Body of pancreas (tissue), 4 donors: ENCODE results near the gene UPF3A. TPM values are rescaled to one million over a fixed set of nuclear protein-coding genes. Genes with fewer than 3 reads are reported as not detected.
A peak's percentile ranks its signal among the peaks of the same experiment; 100 is the strongest.

ENCODE experiments used
- ATAC-seq: fragments of 150-250 bp; one replicate; pipeline ENCODE4 v1.9.1; 2016
- DNase-seq, 4 donors: peaks; one replicate each; pipeline ENCODE4 v3.0.0-alpha.2; 2019
- H3K27ac ChIP-seq, 4 donors: fragments of 200-600 bp; sonication (generic); 1 replicate in 3 of 4; 2 replicates in 1 of 4; pipeline versions ENCODE4 v1.5.1 to v1.6.1; 2016 to 2019; ENCODE audit warnings: mild to moderate bottlenecking in 1 of 4, mixed read lengths in 1 of 4, moderate library complexity in 1 of 4
- H3K27me3 ChIP-seq, 2 donors: fragments of 200-600 bp; sonication (generic); one replicate each; pipeline ENCODE4 v1.6.0; 2016; ENCODE audit warnings: mild to moderate bottlenecking in 1 of 2
- H3K36me3 ChIP-seq, 2 donors: fragments of 200-600 bp; sonication (generic); replicated peaks in 1 of 2; 2 replicates each; pipeline ENCODE4 v1.5.1; 2016; ENCODE audit warnings: low read depth in 2 of 2; ENCODE audit not compliant: insufficient read depth in 1 of 2
- H3K4me1 ChIP-seq: fragments of 200-600 bp; sonication (generic); one replicate; pipeline ENCODE4 v1.6.0; 2016
- H3K4me3 ChIP-seq, 2 donors: fragments of 200-600 bp; sonication (generic); 1 replicate in 1 of 2; 2 replicates in 1 of 2; pipeline ENCODE4 v1.5.1; 2016 to 2019
- H3K9me3 ChIP-seq, 3 donors: fragments of 200-600 bp; sonication (generic); 1 replicate in 2 of 3; 2 replicates in 1 of 3; pipeline ENCODE4 v1.5.1; 2016
- POLR2A ChIP-seq, 3 donors: fragments of 450-650 bp; IDR thresholded peaks; one replicate each; pipeline ENCODE4 v1.6.1; 2016; ENCODE audit warnings: antibody characterized with exemption in 3 of 3, mild to moderate bottlenecking in 2 of 3
- WGBS, 2 donors: methylation state at CpG; one replicate each; pipeline ENCODE4 v1.1.5; 2017; 5-methylcytosine and 5-hydroxymethylcytosine counted together
- intact Hi-C: fragments of 100-400 bp; cut with DNase I; formaldehyde crosslinking; loops from one replicate; pipeline ENCODE4 v1.15.1; 2023
- total RNA-seq, 2 donors: library from RNA; depleted of rRNA; stranded (reverse); fragments of >200 nt; gene quantifications; one replicate each; pipeline ENCODE4 v1.1.0, GENCODE V29; 2016
- TF ChIP-seq, protein P1 (sequence below), 7 experiments: fragments of 450-650 bp in 4 of 7; fragments of 200-600 bp in 3 of 7; sonication (generic) in 3 of 7; IDR thresholded peaks; one replicate each; pipeline ENCODE4 v1.5.1; 2016 to 2019; ENCODE audit warnings: antibody characterized with exemption in 7 of 7

UPF3A gene
- total RNA-seq, 2 donors from 2014 or later = 33.9 to 35.8 TPM

DNA sequence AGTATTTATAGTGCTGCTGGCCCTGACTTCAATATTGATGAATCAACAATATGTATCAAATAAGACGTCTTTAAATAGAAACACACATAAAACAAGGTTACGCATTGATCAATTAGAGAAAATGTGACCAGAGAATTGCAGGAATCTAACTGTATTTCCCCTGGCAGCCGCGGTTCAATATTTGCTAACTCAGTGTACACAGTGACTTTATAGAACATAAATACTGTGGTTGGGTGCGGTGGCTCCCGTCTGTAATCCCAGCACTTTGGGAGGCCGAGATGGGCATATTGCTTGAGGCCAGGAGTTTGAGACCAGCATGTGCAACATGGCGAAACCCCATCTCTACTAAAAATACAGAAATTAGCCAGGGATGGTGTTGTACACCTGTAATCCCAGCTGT is 22.8 kb upstream of the UPF3A start:
- Histone ChIP-seq H3K36me3 (peaks cover 2 to 13% of the 10 kb centered on the region in 2 donors), H3K4me3 (no peak overlapping the region), H3K4me1 (peaks cover 41% of the 10 kb centered on the region), H3K9me3 (no peaks in the 10 kb centered on the region), H3K27ac (peak overlapping the region; percentile 3 to 68 (median 40)), H3K27me3 (no peaks in the 10 kb centered on the region)
- peak; percentile 36 for ATAC-seq
- TF ChIP-seq, protein P1, sequence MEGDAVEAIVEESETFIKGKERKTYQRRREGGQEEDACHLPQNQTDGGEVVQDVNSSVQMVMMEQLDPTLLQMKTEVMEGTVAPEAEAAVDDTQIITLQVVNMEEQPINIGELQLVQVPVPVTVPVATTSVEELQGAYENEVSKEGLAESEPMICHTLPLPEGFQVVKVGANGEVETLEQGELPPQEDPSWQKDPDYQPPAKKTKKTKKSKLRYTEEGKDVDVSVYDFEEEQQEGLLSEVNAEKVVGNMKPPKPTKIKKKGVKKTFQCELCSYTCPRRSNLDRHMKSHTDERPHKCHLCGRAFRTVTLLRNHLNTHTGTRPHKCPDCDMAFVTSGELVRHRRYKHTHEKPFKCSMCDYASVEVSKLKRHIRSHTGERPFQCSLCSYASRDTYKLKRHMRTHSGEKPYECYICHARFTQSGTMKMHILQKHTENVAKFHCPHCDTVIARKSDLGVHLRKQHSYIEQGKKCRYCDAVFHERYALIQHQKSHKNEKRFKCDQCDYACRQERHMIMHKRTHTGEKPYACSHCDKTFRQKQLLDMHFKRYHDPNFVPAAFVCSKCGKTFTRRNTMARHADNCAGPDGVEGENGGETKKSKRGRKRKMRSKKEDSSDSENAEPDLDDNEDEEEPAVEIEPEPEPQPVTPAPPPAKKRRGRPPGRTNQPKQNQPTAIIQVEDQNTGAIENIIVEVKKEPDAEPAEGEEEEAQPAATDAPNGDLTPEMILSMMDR (IDR thresholded peaks at IDR 0.05) = no peak
- no peak for TF ChIP-seq POLR2A (IDR thresholded peaks at IDR 0.05)
- 28 to 46% methylated on average over 5 to 8 of the region's 8 CpGs for WGBS, 2 donors
- DNase-seq = peak in 3 of 4 donors; percentile 36 to 47 (median 43)
- intact Hi-C loops = no loop called here

DNA sequence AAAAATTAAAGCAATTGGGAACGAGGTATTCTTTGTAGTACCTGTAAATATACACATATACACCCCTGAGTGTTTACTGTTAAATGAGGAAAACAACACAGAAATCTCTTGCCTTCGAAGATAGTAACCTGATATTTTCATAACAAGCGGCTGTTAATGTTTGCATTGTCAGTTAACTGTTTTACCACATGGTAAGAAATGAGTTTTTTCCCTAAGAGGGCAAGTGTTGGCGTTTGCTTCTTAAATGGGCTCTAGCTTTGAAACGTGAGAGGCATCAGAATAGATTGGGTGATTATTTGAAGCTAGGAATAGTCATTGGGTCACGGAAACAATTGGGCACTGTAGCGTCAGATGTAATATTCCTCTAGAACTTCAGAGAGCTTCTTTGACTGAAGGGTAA is 22.0 kb upstream of the UPF3A start:
- no peak overlapping the region for H3K4me3 ChIP-seq
- WGBS, 2 donors = 44 to 48% methylated on average over 7 of the region's 7 CpGs
- ATAC-seq (peak; percentile 33), DNase-seq (peak in 1 of 4 donors; percentile 17)
- no peaks in the 10 kb centered on the region for H3K9me3 ChIP-seq
- H3K27ac ChIP-seq = peak overlapping the region in 3 of 4 donors; percentile 43 to 68 (median 62)
- H3K27me3 ChIP-seq = no peaks in the 10 kb centered on the region
- TF ChIP-seq, protein P1 (IDR thresholded peaks at IDR 0.05) = no peak
- TF ChIP-seq POLR2A (IDR thresholded peaks at IDR 0.05) = no peak
- intact Hi-C loops = no loop called here
- peaks cover 6 to 16% of the 10 kb centered on the region in 2 donors for H3K36me3 ChIP-seq
- peaks cover 41% of the 10 kb centered on the region for H3K4me1 ChIP-seq

DNA sequence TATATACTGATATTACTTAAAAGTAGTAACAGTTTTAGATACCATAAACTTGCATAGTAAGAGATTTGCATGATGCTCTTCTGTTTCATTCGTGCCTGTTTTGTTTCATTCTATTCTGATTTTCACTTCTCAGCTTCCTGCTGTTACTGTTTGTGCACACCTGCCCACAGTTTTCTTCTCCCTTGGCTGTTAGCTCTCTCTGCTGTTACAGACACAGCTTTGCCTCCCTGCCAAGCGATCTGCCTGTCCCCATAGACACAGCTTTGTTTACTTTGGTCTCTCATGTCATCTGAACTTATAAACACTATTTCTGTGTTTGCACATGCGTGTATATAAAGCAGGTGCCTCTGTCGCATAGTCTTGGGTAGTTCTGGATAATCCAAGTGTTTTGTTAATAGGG is 21.4 kb upstream of the UPF3A start:
- peak in 3 of 4 donors; percentile 41 to 58 (median 50) for DNase-seq
- no peaks in the 10 kb centered on the region for H3K9me3 ChIP-seq
- no peak overlapping the region for H3K4me3 ChIP-seq
- no peaks in the 10 kb centered on the region for H3K27me3 ChIP-seq
- peak overlapping the region in 3 of 4 donors; percentile 43 to 68 (median 62) for H3K27ac ChIP-seq
- intact Hi-C loops = no loop called here
- peaks cover 6 to 19% of the 10 kb centered on the region in 2 donors for H3K36me3 ChIP-seq
- TF ChIP-seq, protein P1 (IDR thresholded peaks at IDR 0.05) = no peak
- no peak for TF ChIP-seq POLR2A (IDR thresholded peaks at IDR 0.05)
- peaks cover 41% of the 10 kb centered on the region for H3K4me1 ChIP-seq
- ATAC-seq = peak; percentile 57
- WGBS, 2 donors = 36 to 43% methylated on average over 4 of the region's 4 CpGs

DNA sequence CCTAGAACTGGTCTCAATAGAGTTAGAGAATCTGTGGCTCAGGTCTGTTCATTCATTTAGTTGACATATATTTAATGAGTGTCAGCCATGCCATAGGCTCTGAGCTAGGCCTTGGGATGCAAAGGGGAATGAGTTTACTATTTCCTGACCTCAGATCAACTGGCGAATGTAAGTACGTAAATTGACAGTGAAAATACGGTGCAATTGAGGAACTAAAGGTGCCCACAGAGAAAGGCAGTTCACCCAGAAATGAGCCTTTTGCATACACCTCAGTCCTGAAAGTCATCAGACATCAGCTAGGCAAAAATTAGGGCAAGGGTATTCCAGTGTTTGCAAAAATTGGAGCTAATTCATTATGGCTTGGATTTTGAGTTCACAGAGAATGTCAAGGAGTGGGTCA is 20.6 kb upstream of the UPF3A start:
- intact Hi-C loops = no loop called here
- H3K4me1 ChIP-seq = peaks cover 41% of the 10 kb centered on the region
- 82 to 91% methylated on average over 3 of the region's 3 CpGs for WGBS, 2 donors
- no peak overlapping the region for H3K4me3 ChIP-seq
- H3K27ac ChIP-seq = peak overlapping the region in 1 of 4 donors; percentile 33
- no peaks in the 10 kb centered on the region for H3K27me3 ChIP-seq
- ATAC-seq = no peak
- no peaks in the 10 kb centered on the region for H3K9me3 ChIP-seq
- DNase-seq = no peak
- TF ChIP-seq, protein P1 (IDR thresholded peaks at IDR 0.05) = no peak
- TF ChIP-seq POLR2A (IDR thresholded peaks at IDR 0.05) = no peak
- H3K36me3 ChIP-seq = peaks cover 6 to 18% of the 10 kb centered on the region in 2 donors

DNA sequence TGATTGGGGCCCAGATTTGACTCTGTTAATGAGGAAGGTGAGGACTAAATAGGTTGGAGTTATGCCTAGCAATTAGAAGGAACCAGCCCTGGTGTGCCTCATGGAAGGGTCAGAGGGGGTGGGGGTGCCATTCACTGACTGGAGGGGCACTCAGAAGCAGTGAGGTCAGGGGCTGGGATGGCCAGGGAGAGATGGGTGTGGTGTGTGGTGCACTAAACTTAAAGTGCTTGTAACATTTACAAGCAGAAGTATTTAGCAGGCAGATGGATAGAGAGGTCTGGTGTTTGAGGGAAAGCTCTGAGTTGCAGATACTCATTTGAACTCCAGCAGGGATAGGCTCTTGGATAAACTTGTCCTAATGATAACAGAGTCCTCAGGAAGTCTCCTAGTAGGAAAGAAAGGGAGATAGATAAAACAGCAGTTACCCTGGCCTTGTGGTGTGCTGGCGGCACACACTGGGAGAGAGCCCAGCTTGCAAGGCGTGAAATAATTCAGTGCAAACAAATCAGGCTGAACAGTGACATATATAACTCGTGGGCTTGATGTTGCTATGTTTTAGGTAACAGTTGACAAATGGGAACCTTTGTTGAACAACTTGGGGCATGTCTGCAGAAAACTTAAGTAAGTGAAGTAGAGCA is 20.0 kb upstream of the UPF3A start:
- DNase-seq (peak in 3 of 4 donors; percentile 36 to 54 (median 47)), ATAC-seq (peak; percentile 54)
- H3K4me3 ChIP-seq = no peak overlapping the region
- WGBS, 2 donors = 22 to 42% methylated on average over 3 of the region's 3 CpGs
- intact Hi-C loops = no loop called here
- peaks cover 41% of the 10 kb centered on the region for H3K4me1 ChIP-seq
- H3K36me3 ChIP-seq = peaks cover 6 to 20% of the 10 kb centered on the region in 2 donors
- H3K27ac ChIP-seq = peak overlapping the region in 2 of 4 donors; percentile 6 to 33
- H3K27me3 ChIP-seq = no peaks in the 10 kb centered on the region
- no peaks in the 10 kb centered on the region for H3K9me3 ChIP-seq
- TF ChIP-seq, protein P1 (IDR thresholded peaks at IDR 0.05) = no peak
- TF ChIP-seq POLR2A (IDR thresholded peaks at IDR 0.05) = no peak
